CD4-positive, CD25-positive, alpha-beta regulatory T cell (primary cell): Measurements from ENCODE around the gene ZFYVE27. TPM values are rescaled to one million over a fixed set of nuclear protein-coding genes. Genes with fewer than 3 reads are reported as not detected.

Source experiments
- ATAC-seq, 2 donors: fragments of 150-1000 bp; cut with Tn5 transposase; one replicate each; pipeline ENCODE4 v1.10.0; 2021; ENCODE audit warnings: low read depth in 2 of 2, moderate number of reproducible peaks in 2 of 2, moderate library complexity in 1 of 2
- DNase-seq, 3 donors: peaks; one replicate each; pipeline versions ENCODE4 v3.0.0 to v3.0.0-alpha.2; 2012 to 2022; ENCODE audit warnings: mixed read lengths in 1 of 3
- H3K27ac ChIP-seq: one replicate; pipeline ENCODE4 v1.7.0; 2013; ENCODE audit warnings: mild to moderate bottlenecking, low read length; ENCODE audit not compliant: insufficient read depth, poor library complexity, severe bottlenecking
- H3K27me3 ChIP-seq: one replicate; pipeline ENCODE4 v1.7.0; 2013; ENCODE audit warnings: low read length; ENCODE audit not compliant: control insufficient read depth, insufficient read depth
- H3K36me3 ChIP-seq: one replicate; pipeline ENCODE4 v1.7.0; 2013; ENCODE audit warnings: mild to moderate bottlenecking, low read length, moderate library complexity; ENCODE audit not compliant: control insufficient read depth, insufficient read depth
- H3K4me1 ChIP-seq: 2 replicates; pipeline ENCODE4 v1.7.0; 2013; ENCODE audit warnings: mild to moderate bottlenecking, low read length; ENCODE audit not compliant: insufficient read depth, control insufficient read depth, poor library complexity, severe bottlenecking
- H3K4me3 ChIP-seq: one replicate; pipeline ENCODE4 v1.7.0; 2013; ENCODE audit warnings: low read depth, mild to moderate bottlenecking, low read length, moderate library complexity
- H3K9me3 ChIP-seq, 2 experiments: 1 replicate in 1 of 2; 2 replicates in 1 of 2; pipeline ENCODE4 v1.7.0; 2013; ENCODE audit warnings: low read length in 2 of 2, mild to moderate bottlenecking in 1 of 2, moderate library complexity in 1 of 2; ENCODE audit not compliant: control insufficient read depth in 2 of 2
- H3K27ac Mint-ChIP-seq, 3 donors: one replicate each; pipeline ENCODE4 v1.8.0; 2020 to 2022; ENCODE audit warnings: mild to moderate bottlenecking in 3 of 3, mixed read lengths in 3 of 3, moderate library complexity in 2 of 3
- H3K27me3 Mint-ChIP-seq: one replicate; pipeline ENCODE4 v1.8.0; 2022; ENCODE audit warnings: mild to moderate bottlenecking, mixed read lengths
- H3K36me3 Mint-ChIP-seq: one replicate; pipeline ENCODE4 v1.8.0; 2020; ENCODE audit warnings: mixed read lengths
- H3K4me1 Mint-ChIP-seq, 4 donors: one replicate each; pipeline ENCODE4 v1.8.0; 2020 to 2022; ENCODE audit warnings: mixed read lengths in 4 of 4, mild to moderate bottlenecking in 1 of 4
- H3K4me3 Mint-ChIP-seq, 4 donors: one replicate each; pipeline ENCODE4 v1.8.0; 2020 to 2022; ENCODE audit warnings: mild to moderate bottlenecking in 4 of 4, mixed read lengths in 4 of 4, moderate library complexity in 3 of 4
- H3K9me3 Mint-ChIP-seq, 7 donors: one replicate each; pipeline ENCODE4 v1.8.0; 2020 to 2022; ENCODE audit warnings: mixed read lengths in 7 of 7, mild to moderate bottlenecking in 3 of 7, moderate library complexity in 2 of 7
- polyA plus RNA-seq, 4 donors: library from polyadenylated mRNA; unstranded; fragments of 300-500 nt; fragmentation: Illumina TruSeq; gene quantifications; one replicate each; pipeline ENCODE4 v1.2.3, GENCODE V29; 2021
- total RNA-seq: library from RNA; stranded (reverse); gene quantifications from one replicate; pipeline ENCODE4 v1.2.3, GENCODE V29; 2022

Gene ZFYVE27
- total and polyA plus RNA-seq, 5 donors from 2014 or later = 22.4 to 86.9 (median 44.7) TPM

- ATAC-seq = no peak
- H3K9me3 ChIP-seq = no peaks in the 10 kb centered on the region
- peak overlapping the region in 1 of 3 donors; percentile 23 for H3K27ac Mint-ChIP-seq
- peaks cover 2% of the 10 kb centered on the region for H3K36me3 ChIP-seq
- H3K27me3 Mint-ChIP-seq = peaks cover 17% of the 10 kb centered on the region
- H3K9me3 Mint-ChIP-seq = peaks cover 0 to 2% (median 0%) of the 10 kb centered on the region in 7 donors
- peaks cover 7% of the 10 kb centered on the region for H3K4me1 ChIP-seq
- H3K27me3 ChIP-seq = peaks cover 7% of the 10 kb centered on the region
- DNase-seq = no peak
- no peak overlapping the region for H3K4me3 Mint-ChIP-seq
- H3K27ac ChIP-seq = no peak overlapping the region
- peaks cover 0 to 24% (median 7%) of the 10 kb centered on the region in 4 donors for H3K4me1 Mint-ChIP-seq
- H3K36me3 Mint-ChIP-seq = peaks cover 16% of the 10 kb centered on the region
- H3K4me3 ChIP-seq = no peak overlapping the region
Measured at GRCh38 chr10:97766996-97767924, 30.3 kb downstream of the ZFYVE27 start.

DNA sequence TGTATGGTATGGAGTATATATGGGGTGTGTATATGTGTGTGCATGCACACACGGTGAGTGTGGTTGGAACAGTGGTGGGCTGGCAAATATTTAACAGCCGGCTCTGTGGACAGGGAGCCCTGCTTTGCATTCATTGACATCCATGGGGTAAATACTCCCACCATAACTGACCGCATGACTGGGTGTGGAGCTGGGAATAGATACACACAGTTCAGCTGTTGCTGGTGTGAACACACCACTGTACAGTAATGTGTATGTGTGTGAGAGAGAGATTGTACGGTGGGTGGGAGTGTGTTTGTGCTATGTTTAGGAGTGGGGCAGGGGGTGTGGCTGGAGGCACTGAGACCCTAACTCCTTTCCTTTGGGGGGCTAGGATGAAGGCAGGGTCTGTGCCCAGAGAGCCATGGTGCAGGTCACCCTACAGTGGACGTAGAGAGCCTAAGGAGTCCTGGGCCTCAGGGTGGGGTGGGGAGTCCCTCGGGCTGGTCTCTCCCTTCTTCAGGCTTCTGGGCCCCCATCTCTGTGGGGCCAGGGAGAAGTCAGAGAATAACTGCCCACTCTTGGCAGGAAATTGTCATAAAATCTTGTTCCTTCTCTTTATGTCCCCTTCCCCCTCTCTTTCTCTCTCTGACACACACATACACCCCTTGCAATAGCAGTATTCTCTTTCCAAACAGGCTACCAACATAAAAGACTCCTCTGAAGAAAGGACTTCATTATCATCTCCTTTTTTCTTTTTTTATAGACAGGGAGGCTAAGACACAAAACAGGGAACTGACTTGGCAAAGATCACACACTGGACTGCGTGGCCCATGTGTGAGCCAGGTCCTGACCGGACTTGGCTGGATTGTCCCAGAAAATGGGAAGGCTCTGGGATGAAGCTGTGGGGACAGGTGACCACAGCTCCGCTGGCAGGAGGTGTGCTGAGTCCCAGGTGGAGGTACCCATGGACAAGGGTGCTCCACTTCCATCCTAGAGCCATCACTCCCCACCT, 31.7 kb downstream of the ZFYVE27 start:
- Mint-ChIP-seq H3K27me3 (peaks cover 23% of the 10 kb centered on the region), H3K27ac (peak overlapping the region in 1 of 3 donors; percentile 7)
- H3K9me3 ChIP-seq = no peaks in the 10 kb centered on the region

GRCh38 chr10:97770255-97770654, 33.3 kb downstream of the ZFYVE27 start:
- peaks cover 7% of the 10 kb centered on the region for H3K27me3 ChIP-seq
- H3K9me3 ChIP-seq = no peaks in the 10 kb centered on the region
- ATAC-seq = no peak
- Mint-ChIP-seq H3K27ac (no peak overlapping the region), H3K36me3 (peaks cover 12% of the 10 kb centered on the region), H3K4me3 (peak overlapping the region in 1 of 4 donors; percentile 63), H3K27me3 (peaks cover 23% of the 10 kb centered on the region), H3K9me3 (peaks cover 0 to 2% (median 0%) of the 10 kb centered on the region in 7 donors), H3K4me1 (peaks cover 0 to 23% (median 7%) of the 10 kb centered on the region in 4 donors)
- H3K4me1 ChIP-seq = peaks cover 7% of the 10 kb centered on the region
- no peak for DNase-seq
- no peaks in the 10 kb centered on the region for H3K36me3 ChIP-seq
- H3K4me3 ChIP-seq = no peak overlapping the region
- H3K27ac ChIP-seq = no peak overlapping the region

More for the DNA sequence above, 31.7 kb downstream of the ZFYVE27 start:
- no peak overlapping the region for H3K4me3 Mint-ChIP-seq
- peaks cover 7% of the 10 kb centered on the region for H3K27me3 ChIP-seq
- H3K27ac ChIP-seq = no peak overlapping the region
- peaks cover 0 to 2% (median 0%) of the 10 kb centered on the region in 7 donors for H3K9me3 Mint-ChIP-seq
- no peak overlapping the region for H3K4me3 ChIP-seq
- DNase-seq = no peak
- H3K4me1 Mint-ChIP-seq = peaks cover 0 to 25% (median 9%) of the 10 kb centered on the region in 4 donors
- H3K4me1 ChIP-seq = peaks cover 7% of the 10 kb centered on the region
- H3K36me3 Mint-ChIP-seq = peaks cover 16% of the 10 kb centered on the region
- no peaks in the 10 kb centered on the region for H3K36me3 ChIP-seq
- ATAC-seq = no peak

- ATAC-seq (peak; percentile 14 to 29), DNase-seq (peak in 1 of 3 donors; percentile 30)
- H3K4me1 Mint-ChIP-seq = peaks cover 0 to 23% (median 6%) of the 10 kb centered on the region in 4 donors
- Histone ChIP-seq H3K27ac (no peak overlapping the region), H3K36me3 (no peaks in the 10 kb centered on the region), H3K4me1 (peaks cover 7% of the 10 kb centered on the region), H3K27me3 (peaks cover 7% of the 10 kb centered on the region), H3K9me3 (no peaks in the 10 kb centered on the region), H3K4me3 (no peak overlapping the region)
- H3K4me3 Mint-ChIP-seq = peak overlapping the region in 2 of 4 donors; percentile 78
- H3K27ac Mint-ChIP-seq = no peak overlapping the region
- peaks cover 0 to 2% (median 0%) of the 10 kb centered on the region in 7 donors for H3K9me3 Mint-ChIP-seq
- peaks cover 23% of the 10 kb centered on the region for H3K27me3 Mint-ChIP-seq
- peaks cover 9% of the 10 kb centered on the region for H3K36me3 Mint-ChIP-seq
Measured at GRCh38 chr10:97771055-97771891, 34.3 kb downstream of the ZFYVE27 start.

DNA sequence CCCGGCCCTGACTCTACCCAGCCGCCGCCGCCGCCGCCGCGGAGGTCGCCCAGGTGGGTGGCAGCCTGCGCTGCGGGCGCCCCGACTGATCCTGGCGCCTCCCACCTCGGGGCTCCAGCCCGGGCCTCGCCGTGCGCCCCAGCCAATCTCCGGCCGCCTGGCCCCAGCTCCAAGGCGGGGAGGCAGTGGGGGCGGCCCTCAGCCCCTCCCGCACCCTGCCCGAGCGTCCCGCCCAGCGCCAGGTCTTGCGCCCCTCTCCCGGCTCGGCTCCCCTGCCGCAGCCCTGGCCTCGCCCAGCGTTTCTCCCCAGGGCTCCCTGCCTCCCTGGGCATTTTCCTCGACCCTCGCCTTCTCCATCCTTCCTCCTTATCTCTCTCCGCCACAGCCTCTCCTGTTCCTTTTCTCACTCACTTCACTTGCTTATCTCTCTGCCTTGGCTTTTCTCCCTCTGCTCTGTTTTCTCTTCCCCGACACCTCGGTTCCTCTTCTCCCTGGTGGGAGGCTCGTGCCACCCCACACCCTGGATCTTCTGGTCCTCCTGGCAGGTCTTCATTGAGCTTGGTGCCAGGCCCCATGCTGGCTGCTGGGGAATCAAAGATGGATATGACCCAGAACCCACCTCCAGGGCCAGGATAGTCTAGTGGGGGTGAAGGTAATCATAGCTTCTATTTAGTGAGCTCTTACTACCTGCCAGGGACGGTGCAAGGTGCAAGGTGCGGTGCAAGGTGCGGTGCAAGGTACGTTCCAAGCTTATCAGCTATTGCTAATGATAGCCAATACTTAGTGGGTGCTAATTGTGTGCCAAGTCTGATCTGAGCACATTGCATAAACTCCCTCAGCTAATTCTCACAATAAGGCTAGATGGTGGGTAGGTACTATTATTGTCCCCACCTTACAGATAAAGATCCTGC, 35.2 kb downstream of the ZFYVE27 start, which contains the start of gene SFRP5:
TSS of gene SFRP5 (minus strand) at position 87 of the 911 bp plus-strand sequence. CDS start 166 bp downstream, outside the sequence.
- H3K4me1 Mint-ChIP-seq = peaks cover 0 to 23% (median 6%) of the 10 kb centered on the region in 4 donors
- Histone ChIP-seq H3K4me1 (peaks cover 7% of the 10 kb centered on the region), H3K9me3 (no peaks in the 10 kb centered on the region), H3K27me3 (peaks cover 7% of the 10 kb centered on the region), H3K36me3 (no peaks in the 10 kb centered on the region), H3K27ac (no peak within 1 kb of the TSS), H3K4me3 (no peak within 1 kb of the TSS)
- peaks cover 23% of the 10 kb centered on the region for H3K27me3 Mint-ChIP-seq
- H3K9me3 Mint-ChIP-seq = peaks cover 0 to 2% (median 0%) of the 10 kb centered on the region in 7 donors
- DNase-seq (no peak), ATAC-seq (peak in 1 of 2 donors; percentile 23)
- H3K27ac Mint-ChIP-seq = peak within 1 kb of the TSS in 1 of 3 donors; percentile 15
- H3K36me3 Mint-ChIP-seq = peaks cover 9% of the 10 kb centered on the region
- H3K4me3 Mint-ChIP-seq = peak within 1 kb of the TSS in 3 of 4 donors; percentile 3 to 79 (median 78)

DNA sequence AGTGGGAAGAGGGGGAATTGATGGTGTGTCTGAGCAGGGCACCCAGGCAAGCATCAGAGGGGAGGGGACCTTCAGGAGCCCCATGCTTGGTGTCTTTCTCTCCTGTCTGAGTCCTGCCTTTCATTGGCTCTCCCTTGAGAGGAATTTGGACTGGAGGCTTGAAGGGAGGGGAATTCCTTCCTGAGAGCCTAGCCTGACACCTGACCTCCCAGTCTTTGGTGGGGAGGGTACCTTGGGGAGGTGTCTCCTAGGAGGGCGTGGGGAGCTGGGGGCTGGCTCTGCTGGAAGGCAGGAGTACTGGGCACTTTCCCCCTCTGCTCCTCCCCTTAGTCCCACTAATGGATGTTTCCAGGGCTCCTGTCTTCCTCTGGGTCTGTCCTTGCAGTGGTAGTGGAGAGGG, 36.2 kb downstream of the ZFYVE27 start:
- ATAC-seq = no peak
- Mint-ChIP-seq H3K4me1 (peaks cover 0 to 20% (median 6%) of the 10 kb centered on the region in 4 donors), H3K4me3 (no peak overlapping the region), H3K9me3 (no peaks in the 10 kb centered on the region), H3K27ac (no peak overlapping the region), H3K27me3 (peaks cover 23% of the 10 kb centered on the region), H3K36me3 (peaks cover 3% of the 10 kb centered on the region)
- no peak for DNase-seq
- no peak overlapping the region for H3K27ac ChIP-seq
- H3K27me3 ChIP-seq = peaks cover 7% of the 10 kb centered on the region
- no peaks in the 10 kb centered on the region for H3K36me3 ChIP-seq
- no peaks in the 10 kb centered on the region for H3K9me3 ChIP-seq
- H3K4me3 ChIP-seq = no peak overlapping the region
- H3K4me1 ChIP-seq = peaks cover 7% of the 10 kb centered on the region
